ENCODE data around the gene SPINK2. TPM values are rescaled to one million over a fixed set of nuclear protein-coding genes. Genes with fewer than 3 reads are reported as not detected.

Gene SPINK2
- polyA plus RNA-seq (ENCODE audit: insufficient read length in 3 of 3), result not detected
- long read RNA-seq, donor 1, partial matches to known transcripts, result 76 of 76 reads
- long read RNA-seq, donor 1, other reads (novel, unspliced or antisense), result 0 of 76 reads
- long read RNA-seq, donor 2, result 0 reads
- long read RNA-seq, donor 3, result 0 reads
- long read RNA-seq, donor 4, result 0 reads
- long read RNA-seq, donor 5, result 0 reads
- long read RNA-seq, donor 6, partial matches to known transcripts, result 35 of 67 reads
- long read RNA-seq, donor 6, other reads (novel, unspliced or antisense), result 32 of 67 reads
- long read RNA-seq, donor 7, partial matches to known transcripts, result 0 of 1 reads
- long read RNA-seq, donor 7, other reads (novel, unspliced or antisense), result 0 of 1 reads
- long read RNA-seq, donor 8, result 0 reads
- long read RNA-seq, donor 9, result 0 reads
- long read RNA-seq, donor 10, result 0 reads
- long read RNA-seq, donor 11, result 0 reads
- long read RNA-seq, donor 12, partial matches to known transcripts, result 49 of 79 reads
- long read RNA-seq, donor 12, other reads (novel, unspliced or antisense), result 30 of 79 reads
- long read RNA-seq, donor 13, result 0 reads
- long read RNA-seq, donor 14, result 0 reads
- long read RNA-seq, donor 15, result 0 reads
- long read RNA-seq, donor 16, partial matches to known transcripts, result 0 of 1 reads
- long read RNA-seq, donor 16, other reads (novel, unspliced or antisense), result 0 of 1 reads

GRCh38 chr4:56821381-56822243 lies at the start of gene SPINK2:
Gene SPINK2, minus strand, starts transcription at chr4:56821701. Its CDS starts 39 bp downstream, at chr4:56821662.
- DNase-seq, result peak; percentile 42

GRCh38 chr4:56870946-56871345 lies 49.4 kb upstream of the SPINK2 start:
- DNase-seq, result no peak

GRCh38 chr4:56863441-56864139 lies 42.1 kb upstream of the SPINK2 start:
- DNase-seq, result no peak

- no peak for DNase-seq
These were observed 39.9 kb upstream of the SPINK2 start for GRCh38 chr4:56861360-56861759.

- no peak for DNase-seq
These were observed 39.3 kb upstream of the SPINK2 start for GRCh38 chr4:56860781-56861180.

GRCh38 chr4:56859841-56860240 lies 38.3 kb upstream of the SPINK2 start:
- DNase-seq, result no peak

- DNase-seq, result no peak
These were observed 36.3 kb upstream of the SPINK2 start for GRCh38 chr4:56857601-56858309.

GRCh38 chr4:56856656-56857055 lies 35.2 kb upstream of the SPINK2 start:
- no peak for DNase-seq

- no peak for DNase-seq
These were observed 29.4 kb upstream of the SPINK2 start for GRCh38 chr4:56850910-56851309.

- no peak for DNase-seq
These were observed 23.5 kb upstream of the SPINK2 start for GRCh38 chr4:56844802-56845580.

- peak; percentile 41 for DNase-seq
These were observed 22.0 kb upstream of the SPINK2 start for GRCh38 chr4:56843421-56843899.

GRCh38 chr4:56840559-56840958 lies 19.1 kb upstream of the SPINK2 start:
- DNase-seq, result no peak

GRCh38 chr4:56828784-56829535 lies 7.5 kb upstream of the SPINK2 start:
- DNase-seq, result no peak

GRCh38 chr4:56823933-56824600 lies 2.6 kb upstream of the SPINK2 start:
- no peak for DNase-seq

GRCh38 chr4:56818797-56819196 lies 2.7 kb downstream of the SPINK2 start:
- DNase-seq, result no peak

- DNase-seq, result no peak
These were observed 3.5 kb downstream of the SPINK2 start for GRCh38 chr4:56817840-56818491.

GRCh38 chr4:56806666-56807065 lies 14.8 kb downstream of the SPINK2 start:
- no peak for DNase-seq

- DNase-seq, result no peak
These were observed 16.9 kb downstream of the SPINK2 start for GRCh38 chr4:56804551-56804950.
